NCI-H82 treated with DMSO at 0.1 percent for 48 hours (cell line): ENCODE results near the gene ZNF346.

ENCODE experiments used
- DNase-seq: peaks from one replicate; lab custom pipeline; 2025; ENCODE audit not compliant: unreplicated experiment; lab: John Stamatoyannopoulos, UW

Gene ZNF346

GRCh38 chr5:177093803-177094202 is 71.3 kb downstream of the ZNF346 start:
- DNase-seq, result no peak

GRCh38 chr5:177094224-177095087 is 72.0 kb downstream of the ZNF346 start:
- DNase-seq, result no peak

- no peak for DNase-seq
Observed at GRCh38 chr5:177095088-177095669, 72.7 kb downstream of the ZNF346 start.

GRCh38 chr5:177096162-177097015 is 73.9 kb downstream of the ZNF346 start:
- no peak for DNase-seq

GRCh38 chr5:177097016-177097985 is 74.8 kb downstream of the ZNF346 start:
- no peak for DNase-seq

- DNase-seq, result no peak
Observed at GRCh38 chr5:177098120-177098469, 75.6 kb downstream of the ZNF346 start.

GRCh38 chr5:177098470-177099141 is 76.1 kb downstream of the ZNF346 start:
- DNase-seq, result no peak

GRCh38 chr5:177099422-177100093 is 77.1 kb downstream of the ZNF346 start:
- DNase-seq, result no peak

GRCh38 chr5:177100714-177101121 is 78.2 kb downstream of the ZNF346 start:
- DNase-seq, result no peak

- DNase-seq, result no peak
Observed at GRCh38 chr5:177103523-177104253, 81.2 kb downstream of the ZNF346 start.

GRCh38 chr5:177105691-177106476 is 83.4 kb downstream of the ZNF346 start:
- DNase-seq, result no peak

- DNase-seq, result no peak
Observed at GRCh38 chr5:177107159-177107558, 84.7 kb downstream of the ZNF346 start.

- no peak for DNase-seq
Observed at GRCh38 chr5:177109810-177110209, 87.3 kb downstream of the ZNF346 start.

GRCh38 chr5:177111720-177112394 is 89.4 kb downstream of the ZNF346 start:
- DNase-seq, result peak; percentile 14

- DNase-seq, result no peak
Observed at GRCh38 chr5:177112589-177113220, 90.2 kb downstream of the ZNF346 start.

- DNase-seq, result peak; percentile 46
Observed at GRCh38 chr5:177113566-177114424, 91.3 kb downstream of the ZNF346 start.
